ENCODE data around the gene BANP. TPM values are rescaled to one million over a fixed set of nuclear protein-coding genes. Genes with fewer than 3 reads are reported as not detected.

Gene BANP
- total RNA-seq, 3 donors from 2014 or later (not counting 1 experiment from before 2014, with no cell fraction given), result 88.8 to 117 (median 117) TPM

DNA sequence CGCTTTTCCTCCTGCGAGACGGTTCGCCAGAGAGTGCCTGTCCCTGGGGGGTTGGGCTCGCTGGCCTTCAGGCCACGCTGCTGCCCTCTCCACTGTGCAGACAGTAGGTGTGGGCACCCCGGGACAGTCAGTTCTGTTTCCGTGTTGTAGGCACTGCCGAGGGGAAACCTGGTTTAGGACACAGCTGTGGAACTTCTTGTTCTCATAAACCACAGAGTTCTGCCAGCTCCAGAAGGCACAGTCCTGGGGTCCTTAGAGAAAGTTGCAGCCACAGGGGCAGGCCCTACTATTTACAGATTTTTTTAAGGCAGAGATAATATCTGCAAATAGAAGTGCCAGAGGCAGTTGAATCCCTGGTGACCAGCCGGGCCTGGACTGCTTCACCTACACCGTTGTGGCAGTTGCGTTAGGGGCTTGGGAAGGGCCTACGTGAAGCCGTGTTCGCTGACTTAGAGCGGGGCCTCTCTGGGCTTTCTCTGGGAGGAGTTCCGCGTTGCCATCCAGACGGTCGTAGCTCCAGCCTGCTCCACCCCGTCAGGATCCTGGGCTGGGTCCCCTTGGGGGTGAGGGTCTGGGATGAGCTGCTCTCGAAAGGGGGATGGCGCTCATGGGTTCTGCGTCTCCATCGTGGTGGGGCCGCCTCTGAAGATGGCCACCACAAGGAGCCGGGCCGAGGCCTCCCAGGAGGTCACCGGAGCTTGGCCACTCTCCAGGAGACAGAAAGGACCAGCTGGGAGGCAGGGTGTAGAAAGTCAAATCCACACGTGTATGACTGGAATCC is 126.3 kb downstream of the BANP start:
- ATAC-seq (no peak), DNase-seq (no peak)
- peaks cover 6% of the 10 kb centered on the region for H3K36me3 Mint-ChIP-seq
- Histone ChIP-seq H3K36me3 (ENCODE audit: control insufficient read depth, insufficient read depth, low read length) (peaks cover 22% of the 10 kb centered on the region), H3K9me3 (ENCODE audit: control insufficient read depth, insufficient read depth, low read length) (no peaks in the 10 kb centered on the region), H3K4me3 (ENCODE audit: low read length) (no peak overlapping the region), H3K27me3 (ENCODE audit: control insufficient read depth, insufficient read depth, low read length) (no peaks in the 10 kb centered on the region), H3K27ac (ENCODE audit: low read length) (no peak overlapping the region), H3K4me1 (ENCODE audit: control insufficient read depth, insufficient read depth, low read length) (no peaks in the 10 kb centered on the region)
- no peaks in the 10 kb centered on the region for H3K4me1 Mint-ChIP-seq
- no peaks in the 10 kb centered on the region for H3K9me3 Mint-ChIP-seq
- TF ChIP-seq, protein P1, sequence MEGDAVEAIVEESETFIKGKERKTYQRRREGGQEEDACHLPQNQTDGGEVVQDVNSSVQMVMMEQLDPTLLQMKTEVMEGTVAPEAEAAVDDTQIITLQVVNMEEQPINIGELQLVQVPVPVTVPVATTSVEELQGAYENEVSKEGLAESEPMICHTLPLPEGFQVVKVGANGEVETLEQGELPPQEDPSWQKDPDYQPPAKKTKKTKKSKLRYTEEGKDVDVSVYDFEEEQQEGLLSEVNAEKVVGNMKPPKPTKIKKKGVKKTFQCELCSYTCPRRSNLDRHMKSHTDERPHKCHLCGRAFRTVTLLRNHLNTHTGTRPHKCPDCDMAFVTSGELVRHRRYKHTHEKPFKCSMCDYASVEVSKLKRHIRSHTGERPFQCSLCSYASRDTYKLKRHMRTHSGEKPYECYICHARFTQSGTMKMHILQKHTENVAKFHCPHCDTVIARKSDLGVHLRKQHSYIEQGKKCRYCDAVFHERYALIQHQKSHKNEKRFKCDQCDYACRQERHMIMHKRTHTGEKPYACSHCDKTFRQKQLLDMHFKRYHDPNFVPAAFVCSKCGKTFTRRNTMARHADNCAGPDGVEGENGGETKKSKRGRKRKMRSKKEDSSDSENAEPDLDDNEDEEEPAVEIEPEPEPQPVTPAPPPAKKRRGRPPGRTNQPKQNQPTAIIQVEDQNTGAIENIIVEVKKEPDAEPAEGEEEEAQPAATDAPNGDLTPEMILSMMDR (IDR thresholded peaks at IDR 0.05), result no peak
- WGBS (ENCODE audit: insufficient coverage), result 88% methylated on average over 30 of the region's 30 CpGs
- intact Hi-C loops (cut with micrococcal nuclease), result no loop called here
- no peaks in the 10 kb centered on the region for H3K27me3 Mint-ChIP-seq (ENCODE audit: low read depth in 2 of 2)
- H3K4me3 Mint-ChIP-seq, result no peak overlapping the region
- no peak overlapping the region for H3K27ac Mint-ChIP-seq

DNA sequence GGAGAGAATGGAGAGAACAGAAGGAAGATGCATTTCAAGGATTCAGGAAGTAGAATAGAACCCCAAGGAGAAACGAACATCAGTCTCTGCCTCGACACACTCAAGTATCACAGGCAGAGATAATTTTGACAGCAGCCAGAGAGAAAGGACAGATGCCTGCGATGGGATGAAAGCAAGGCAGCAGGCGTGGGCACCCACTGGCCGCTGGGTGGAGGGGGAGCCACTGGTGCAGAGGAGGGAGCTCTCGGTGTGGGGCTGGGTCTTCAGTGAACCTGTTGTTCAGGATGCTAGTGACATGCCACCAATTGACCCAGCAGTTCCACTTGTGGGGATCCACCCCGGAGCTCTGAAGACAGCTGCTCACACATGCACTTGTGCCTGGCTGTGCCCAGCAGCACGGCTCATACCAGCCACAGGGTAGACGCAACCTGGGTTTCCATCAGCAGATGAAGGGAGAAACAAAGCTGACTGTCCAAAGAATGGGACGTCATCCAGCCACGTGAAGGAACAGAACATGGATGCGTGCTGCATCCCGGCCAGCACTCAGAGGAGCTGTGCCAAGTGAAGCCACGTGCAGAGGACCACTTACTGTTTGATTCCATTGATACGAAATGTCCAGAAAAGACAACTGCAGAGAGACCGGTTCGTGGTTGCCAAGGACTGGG is 127.0 kb downstream of the BANP start:
- Histone ChIP-seq H3K36me3 (ENCODE audit: control insufficient read depth, insufficient read depth, low read length) (peaks cover 21% of the 10 kb centered on the region), H3K9me3 (ENCODE audit: control insufficient read depth, insufficient read depth, low read length) (no peaks in the 10 kb centered on the region), H3K4me1 (ENCODE audit: control insufficient read depth, insufficient read depth, low read length) (no peaks in the 10 kb centered on the region), H3K4me3 (ENCODE audit: low read length) (no peak overlapping the region), H3K27me3 (ENCODE audit: control insufficient read depth, insufficient read depth, low read length) (no peaks in the 10 kb centered on the region), H3K27ac (ENCODE audit: low read length) (no peak overlapping the region)
- intact Hi-C loops (cut with micrococcal nuclease), result no loop called here
- Mint-ChIP-seq H3K4me3 (no peak overlapping the region), H3K4me1 (no peaks in the 10 kb centered on the region), H3K36me3 (peaks cover 6% of the 10 kb centered on the region), H3K27me3 (ENCODE audit: low read depth in 2 of 2) (no peaks in the 10 kb centered on the region), H3K9me3 (no peaks in the 10 kb centered on the region), H3K27ac (no peak overlapping the region)
- 96% methylated on average over 17 of the region's 17 CpGs for WGBS (ENCODE audit: insufficient coverage)
- TF ChIP-seq, protein P1 (IDR thresholded peaks at IDR 0.05), result no peak
- DNase-seq (no peak), ATAC-seq (no peak)

DNA sequence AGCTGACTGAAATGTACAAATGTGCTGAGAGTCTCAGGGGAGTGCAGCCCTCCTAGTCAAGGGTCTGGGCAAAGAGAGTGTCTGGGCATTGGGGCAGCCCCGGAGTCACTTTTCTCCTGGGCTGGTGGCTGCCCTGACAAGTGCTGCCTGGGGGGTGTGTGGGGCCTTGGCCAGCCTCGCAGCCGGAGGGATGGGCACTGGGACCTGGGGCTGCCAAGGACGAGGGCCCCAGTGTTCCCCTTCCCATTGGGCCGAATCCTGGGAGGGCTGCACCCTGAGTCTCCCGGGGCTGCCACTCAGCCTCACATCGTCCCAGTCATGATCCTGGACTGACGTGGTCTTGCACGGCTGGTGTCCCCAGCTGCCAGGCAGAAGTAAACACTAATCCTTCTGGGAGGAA is 132.3 kb downstream of the BANP start:
- Histone ChIP-seq H3K4me3 (ENCODE audit: low read length) (no peak overlapping the region), H3K9me3 (ENCODE audit: control insufficient read depth, insufficient read depth, low read length) (no peaks in the 10 kb centered on the region), H3K27ac (ENCODE audit: low read length) (no peak overlapping the region), H3K4me1 (ENCODE audit: control insufficient read depth, insufficient read depth, low read length) (no peaks in the 10 kb centered on the region), H3K36me3 (ENCODE audit: control insufficient read depth, insufficient read depth, low read length) (peaks cover 5% of the 10 kb centered on the region), H3K27me3 (ENCODE audit: control insufficient read depth, insufficient read depth, low read length) (no peaks in the 10 kb centered on the region)
- Mint-ChIP-seq H3K36me3 (peaks cover 6% of the 10 kb centered on the region), H3K4me1 (no peaks in the 10 kb centered on the region), H3K27ac (no peak overlapping the region), H3K4me3 (no peak overlapping the region), H3K27me3 (ENCODE audit: low read depth in 2 of 2) (no peaks in the 10 kb centered on the region), H3K9me3 (no peaks in the 10 kb centered on the region)
- WGBS (ENCODE audit: insufficient coverage), result 96% methylated on average over 9 of the region's 9 CpGs
- TF ChIP-seq, protein P1 (IDR thresholded peaks at IDR 0.05), result no peak
- intact Hi-C loops (cut with micrococcal nuclease), result no loop called here
- DNase-seq (no peak), ATAC-seq (no peak)
